Activated gamma-delta T cell (primary cell): ENCODE data around the gene UMODL1.

Source experiments
- DNase-seq: peaks from one replicate; lab custom pipeline; 2025; lab: John Stamatoyannopoulos, UW

UMODL1 gene

GRCh38 chr21:42150474-42151085 is 79.5 kb downstream of the UMODL1 start:
- no peak for DNase-seq

GRCh38 chr21:42151148-42151947 is 80.2 kb downstream of the UMODL1 start:
- no peak for DNase-seq

DNA sequence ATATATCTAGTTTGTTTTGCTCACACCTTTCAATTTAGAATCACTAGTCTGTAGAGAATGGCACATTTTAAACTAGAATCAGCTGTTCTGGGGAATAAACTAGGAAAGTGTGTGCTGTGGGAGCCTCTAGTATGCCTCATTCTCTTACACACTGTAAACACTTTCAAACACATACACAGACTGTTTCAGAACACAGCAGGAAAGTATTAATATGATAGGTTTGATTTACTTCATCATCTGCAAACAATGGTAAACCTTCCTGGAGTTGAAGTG is 80.8 kb downstream of the UMODL1 start:
- no peak for DNase-seq

- DNase-seq = no peak
These were observed 82.0 kb downstream of the UMODL1 start for GRCh38 chr21:42153046-42153686.

GRCh38 chr21:42153746-42154145 is 82.6 kb downstream of the UMODL1 start:
- no peak for DNase-seq

DNA sequence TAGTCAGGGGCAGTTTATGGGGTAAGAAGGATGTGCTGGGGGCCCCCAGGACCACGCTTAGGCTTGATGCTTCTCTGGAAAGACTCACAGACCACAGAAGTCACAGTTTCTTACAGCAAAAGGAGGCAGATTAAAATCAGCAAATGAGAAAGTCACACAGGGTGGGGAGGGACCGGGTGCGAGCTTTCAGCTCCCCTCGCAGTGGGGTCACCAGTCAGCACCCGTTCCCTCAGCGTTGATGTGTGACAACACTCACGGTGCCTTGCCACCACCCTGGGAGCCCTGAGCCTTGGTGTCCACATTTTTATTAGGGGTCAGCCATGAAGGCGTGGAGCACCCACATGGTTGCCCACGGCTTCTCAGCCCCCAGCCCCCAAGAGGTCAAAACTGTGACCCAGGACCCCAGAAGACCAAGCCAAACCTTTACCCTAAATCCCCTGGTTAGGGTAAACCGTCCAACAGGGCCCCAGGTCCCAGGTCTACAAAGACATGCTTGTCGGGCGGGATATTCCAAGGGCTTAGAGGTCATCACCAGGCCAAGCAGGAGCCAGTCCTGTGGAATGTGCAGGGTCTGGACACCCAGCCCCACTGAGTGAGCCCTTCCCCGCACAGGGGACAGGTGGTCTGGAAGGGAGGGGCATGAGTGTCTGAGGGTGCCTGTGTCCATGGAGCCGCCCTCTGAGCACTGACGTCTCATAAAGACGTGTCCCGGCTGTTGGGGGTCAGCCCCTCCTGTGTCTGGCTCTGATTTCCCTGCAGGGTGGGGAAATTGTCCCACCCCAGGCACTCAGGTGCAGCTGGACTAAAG is 83.3 kb downstream of the UMODL1 start:
- no peak for DNase-seq

- no peak for DNase-seq
These were observed 84.1 kb downstream of the UMODL1 start for GRCh38 chr21:42155045-42155855.

DNA sequence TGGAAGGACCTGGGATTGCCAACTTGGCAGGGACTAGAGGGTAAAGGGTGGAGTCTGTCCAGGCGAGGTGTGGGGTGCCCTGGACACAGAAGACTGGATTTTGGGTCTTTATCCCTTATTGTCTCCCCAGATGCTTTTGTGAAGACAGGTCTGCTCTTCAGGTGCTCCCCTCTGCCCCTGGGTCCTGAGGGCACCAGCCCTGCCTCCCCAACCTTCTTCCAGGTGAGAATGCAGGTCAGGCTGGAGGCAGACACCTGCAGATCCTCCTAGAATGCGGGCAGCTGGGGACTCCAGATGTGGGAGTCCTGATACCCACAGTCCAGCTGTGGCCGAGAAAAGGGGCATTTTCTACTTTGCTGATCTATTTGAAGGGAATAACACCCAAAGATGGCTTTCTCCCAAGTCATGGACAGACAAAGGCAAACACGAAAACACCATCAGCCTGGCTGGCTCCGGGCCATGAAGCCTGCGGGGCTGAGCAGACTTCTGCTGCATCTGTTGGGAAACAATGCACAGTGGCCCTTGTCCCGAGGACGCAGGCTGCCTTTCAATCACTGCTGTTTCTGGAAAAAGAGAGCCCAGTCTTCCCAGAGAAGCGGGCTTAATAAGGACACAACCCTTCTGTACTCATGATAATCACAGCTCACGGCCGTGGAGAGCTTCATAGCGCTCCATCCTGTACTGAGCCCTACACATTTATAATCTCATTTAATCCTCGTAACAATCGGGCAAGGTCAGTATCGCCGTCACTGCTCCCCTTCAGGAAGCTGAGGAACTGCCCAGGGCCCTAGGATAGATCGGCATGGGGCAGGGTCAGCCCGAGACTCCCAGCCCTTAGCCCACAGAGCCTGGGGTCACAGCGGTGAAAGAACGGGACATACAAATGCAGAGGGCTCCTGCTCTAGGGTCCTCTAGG is 85.8 kb downstream of the UMODL1 start:
- no peak for DNase-seq

DNA sequence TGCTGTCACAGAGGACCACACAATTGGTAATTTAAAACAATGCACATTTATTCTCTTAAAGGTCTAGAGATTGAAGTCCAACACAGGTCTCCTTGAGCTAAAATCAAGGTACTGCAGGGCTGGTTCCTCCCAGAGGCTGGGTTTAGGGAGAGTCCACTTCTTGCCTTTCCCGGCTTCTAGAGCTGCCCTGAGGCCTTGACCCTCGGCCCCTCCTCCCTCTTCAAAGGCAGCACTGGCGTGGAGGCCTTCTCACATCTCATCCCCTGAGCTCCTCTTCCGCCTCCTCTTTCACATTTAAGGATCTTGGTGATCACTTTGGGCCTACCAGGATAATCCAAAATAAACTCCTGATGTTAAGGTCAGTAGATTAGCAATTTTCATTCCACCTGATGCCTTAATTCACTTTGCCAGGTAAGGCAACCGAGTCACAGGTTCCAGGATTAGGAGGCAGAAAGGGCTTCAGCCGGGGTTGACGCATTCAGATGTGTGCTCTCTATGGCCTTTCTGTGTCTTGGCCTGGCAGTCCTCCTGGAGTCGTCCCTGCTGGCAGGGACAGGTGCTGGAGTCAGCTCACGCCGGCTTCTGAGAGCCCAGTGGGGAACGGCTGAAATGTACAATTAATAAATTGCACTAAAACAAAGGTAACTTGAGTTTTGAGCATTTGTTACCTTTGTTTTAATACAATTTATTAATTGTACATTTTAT is 86.6 kb downstream of the UMODL1 start:
- no peak for DNase-seq

DNA sequence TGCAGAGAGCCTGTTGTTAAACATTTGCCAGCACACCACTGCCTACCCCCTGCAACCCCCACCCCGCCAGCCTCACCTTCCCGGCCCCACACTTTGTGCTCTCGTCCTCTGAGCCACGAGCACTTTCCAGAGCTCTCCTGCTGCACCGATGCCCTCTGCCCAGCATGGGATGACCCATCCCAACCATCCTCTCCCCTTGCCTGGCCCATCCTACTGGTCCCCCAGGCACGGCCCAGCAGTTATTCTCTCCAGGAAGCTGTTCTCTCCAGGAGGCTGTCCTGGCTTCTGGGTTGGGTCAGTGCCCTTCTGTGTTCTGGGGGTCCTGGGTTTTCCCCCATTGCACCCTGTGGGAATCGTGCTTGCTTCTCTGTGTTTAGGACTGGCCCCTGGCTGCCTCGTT is 87.7 kb downstream of the UMODL1 start:
- DNase-seq = no peak

GRCh38 chr21:42159560-42160110 is 88.5 kb downstream of the UMODL1 start:
- no peak for DNase-seq

- no peak for DNase-seq
These were observed 89.1 kb downstream of the UMODL1 start for GRCh38 chr21:42160111-42160721.

DNA sequence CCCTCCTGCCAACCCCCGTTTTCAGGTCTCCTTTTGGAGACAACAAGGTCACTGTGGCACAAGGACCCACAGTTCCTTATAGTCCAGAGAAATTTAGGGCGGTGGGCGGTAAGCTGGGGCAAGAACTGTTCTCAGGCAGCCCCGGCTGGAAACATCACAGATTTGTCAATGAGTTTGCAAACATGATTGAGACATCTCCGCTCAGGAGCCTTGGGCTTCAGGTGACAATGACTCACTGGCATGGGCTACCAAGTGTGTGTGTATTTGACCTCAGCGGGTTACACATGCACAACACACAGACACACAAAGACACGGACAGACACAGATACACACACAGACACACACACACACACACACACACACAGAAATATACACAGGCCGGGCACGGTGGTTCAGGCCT is 89.6 kb downstream of the UMODL1 start:
- DNase-seq = no peak

DNA sequence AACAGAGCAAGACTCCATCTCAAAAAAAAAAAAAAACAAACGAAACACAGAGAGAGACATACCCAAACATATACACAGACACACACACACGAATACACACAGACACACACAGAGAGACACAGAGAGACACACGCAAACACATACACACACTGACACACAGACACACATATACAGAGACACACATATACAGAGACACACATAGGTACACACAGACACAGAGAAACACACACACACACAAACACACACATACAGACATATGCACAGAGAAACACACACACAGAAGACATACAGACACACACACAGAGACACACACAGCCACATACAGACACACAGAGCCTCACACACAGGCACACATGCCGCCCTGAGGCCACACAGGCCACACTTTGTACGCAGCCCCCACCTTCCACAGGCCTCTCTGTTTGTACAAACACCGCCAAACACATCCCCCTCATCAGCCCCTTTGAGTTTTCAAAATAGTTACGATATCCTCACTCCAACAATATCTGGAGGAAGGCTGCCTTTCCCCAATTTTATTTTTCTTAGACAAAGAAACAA is 90.4 kb downstream of the UMODL1 start:
- no peak for DNase-seq

GRCh38 chr21:42161956-42162681 is 91.0 kb downstream of the UMODL1 start:
- DNase-seq = no peak

- no peak for DNase-seq
These were observed 91.9 kb downstream of the UMODL1 start for GRCh38 chr21:42162831-42163510.

GRCh38 chr21:42163511-42163863 is 92.4 kb downstream of the UMODL1 start:
- DNase-seq = no peak
